Esophagus squamous epithelium (tissue), 5 donors: ENCODE results near the gene LOX. TPM values are rescaled to one million over a fixed set of nuclear protein-coding genes. Genes with fewer than 3 reads are reported as not detected.

Experiments used
- DNase-seq: peaks from one replicate; lab custom pipeline; 2025; lab: John Stamatoyannopoulos, UW
- H3K27ac ChIP-seq, 4 donors: fragments of 200-600 bp; sonication (generic); one replicate each; pipeline ENCODE4 v1.5.1; 2016 to 2019; ENCODE audit warnings: mild to moderate bottlenecking in 1 of 4
- H3K27me3 ChIP-seq, 4 donors: fragments of 200-600 bp; sonication (generic); 1 replicate in 3 of 4; 2 replicates in 1 of 4; pipeline versions ENCODE4 v1.5.1 to v1.6.0; 2017 to 2021; ENCODE audit warnings: antibody characterized with exemption in 1 of 4
- H3K36me3 ChIP-seq, 3 donors: fragments of 200-600 bp; sonication (generic); one replicate each; pipeline ENCODE4 v1.5.1; 2016 to 2019
- H3K4me1 ChIP-seq, 3 donors: fragments of 200-600 bp; sonication (generic); one replicate each; pipeline ENCODE4 v1.5.1; 2017 to 2019
- H3K4me3 ChIP-seq, 4 donors: fragments of 200-600 bp; sonication (generic); 1 replicate in 3 of 4; 2 replicates in 1 of 4; pipeline ENCODE4 v1.5.1; 2016 to 2019; ENCODE audit warnings: mild to moderate bottlenecking in 2 of 4, moderate library complexity in 1 of 4
- H3K9me3 ChIP-seq, 3 donors: fragments of 200-600 bp; sonication (generic); one replicate each; pipeline ENCODE4 v1.5.1; 2016 to 2019
- CTCF ChIP-seq, 6 experiments: fragments of 450-650 bp in 4 of 6; fragments of 200-600 bp in 2 of 6; sonication (generic) in 2 of 6; IDR thresholded peaks; one replicate each; pipeline ENCODE4 v1.5.1; 2016 to 2019; ENCODE audit warnings: antibody characterized with exemption in 6 of 6, mild to moderate bottlenecking in 4 of 6, moderate library complexity in 4 of 6
- POLR2A ChIP-seq, 4 donors: fragments of 450-650 bp; IDR thresholded peaks; one replicate each; pipeline ENCODE4 v1.6.1; 2017; ENCODE audit warnings: antibody characterized with exemption in 4 of 4, mild to moderate bottlenecking in 4 of 4, moderate library complexity in 3 of 4
- WGBS, 2 donors: methylation state at CpG; one replicate each; pipeline ENCODE4 v1.1.5; 2018; 5-methylcytosine and 5-hydroxymethylcytosine counted together
- intact Hi-C: fragments of 100-400 bp; cut with DNase I; formaldehyde crosslinking; loops from one replicate; pipeline ENCODE4 v1.15.0; 2022
- total RNA-seq, 4 donors: library from RNA; depleted of rRNA; stranded (reverse); fragments of >200 nt; gene quantifications; one replicate each; pipeline ENCODE4 v1.1.0, GENCODE V29; 2016
- donor health status: DM: yes; HTN: yes; CAD: no.

LOX gene
- total RNA-seq, 4 donors from 2014 or later = 1.4 to 9.9 (median 6.6) TPM

DNA sequence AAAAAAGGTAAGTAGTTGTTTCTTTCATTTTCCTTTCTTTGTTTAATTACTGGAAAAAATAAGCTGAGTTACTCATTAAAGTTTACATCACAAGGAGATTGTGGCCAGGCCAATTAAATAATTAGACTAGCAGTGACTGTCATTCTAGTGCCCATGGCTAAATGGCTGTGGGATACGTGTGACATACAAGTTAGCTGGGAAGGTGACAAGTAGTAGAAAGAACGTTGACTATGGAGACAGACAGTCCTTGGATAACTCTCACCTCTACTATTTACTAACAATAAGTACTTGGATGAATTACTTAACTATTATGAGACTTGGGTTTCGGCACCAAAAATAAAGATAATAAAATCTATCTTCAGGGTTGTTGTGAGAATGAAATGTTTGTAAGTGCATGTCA is 7.0 kb upstream of the LOX start:
- no peaks in the 10 kb centered on the region for H3K27me3 ChIP-seq
- intact Hi-C loops = no loop called here
- no peak overlapping the region for H3K4me3 ChIP-seq
- TF ChIP-seq POLR2A (IDR thresholded peaks at IDR 0.05) = no peak
- no peak for TF ChIP-seq CTCF (IDR thresholded peaks at IDR 0.05)
- no peaks in the 10 kb centered on the region for H3K9me3 ChIP-seq
- no peak overlapping the region for H3K27ac ChIP-seq
- DNase-seq = no peak
- H3K4me1 ChIP-seq = no peaks in the 10 kb centered on the region
- no peaks in the 10 kb centered on the region for H3K36me3 ChIP-seq
- 68 to 71% methylated on average over 3 of the region's 3 CpGs for WGBS, 2 donors

DNA sequence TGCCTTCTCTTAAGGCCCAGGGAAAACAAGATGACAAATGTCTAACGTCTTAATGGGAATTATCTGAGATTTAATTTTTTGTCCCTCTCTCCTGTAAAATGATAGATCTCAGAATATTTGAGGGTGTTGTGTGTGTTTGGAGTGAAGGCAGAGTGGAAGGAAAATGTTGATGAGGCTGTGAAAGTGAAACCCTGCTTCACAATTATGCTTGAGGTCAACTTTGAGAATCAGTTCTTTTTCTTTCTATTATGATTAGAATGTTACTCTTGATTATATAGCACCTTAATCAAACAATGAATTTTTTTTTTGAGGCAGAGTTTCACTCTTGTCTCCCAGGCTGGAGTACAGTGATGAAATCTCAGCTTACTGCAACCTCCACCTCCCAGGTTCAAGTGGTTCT is 5.5 kb upstream of the LOX start:
- peaks cover 0 to under 1% (median 0%) of the 10 kb centered on the region in 4 donors for H3K27me3 ChIP-seq
- no peak for DNase-seq
- H3K9me3 ChIP-seq = no peaks in the 10 kb centered on the region
- intact Hi-C loops = no loop called here
- H3K36me3 ChIP-seq = no peaks in the 10 kb centered on the region
- H3K27ac ChIP-seq = no peak overlapping the region
- peaks cover 0 to 4% (median 4%) of the 10 kb centered on the region in 3 donors for H3K4me1 ChIP-seq
- no peak overlapping the region for H3K4me3 ChIP-seq
- WGBS, 2 donors = 68 to 69% methylated on average over 1 of the region's 1 CpG
- TF ChIP-seq POLR2A (IDR thresholded peaks at IDR 0.05) (no peak), CTCF (IDR thresholded peaks at IDR 0.05) (no peak)

DNA sequence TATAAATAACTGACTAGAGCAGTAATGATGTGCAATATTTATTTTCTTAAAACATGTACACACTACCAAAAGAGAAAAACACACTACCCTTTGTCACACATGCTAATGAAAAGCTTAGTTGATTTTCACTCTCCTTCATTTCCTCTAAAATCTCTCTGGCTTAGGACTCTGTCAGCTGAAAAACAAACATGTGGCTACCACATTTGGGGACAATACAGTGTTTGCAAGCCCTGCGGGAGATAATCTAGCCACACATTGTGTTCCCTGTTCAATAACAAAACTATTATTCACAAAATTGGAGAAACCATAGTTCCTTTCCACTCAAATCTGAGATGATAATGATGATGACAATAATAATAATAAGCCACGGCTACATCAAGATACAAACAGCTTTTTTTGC is 3.5 kb upstream of the LOX start:
- intact Hi-C loops = no loop called here
- no peak for DNase-seq
- WGBS, 2 donors = 82 to 94% methylated on average over 2 of the region's 2 CpGs
- no peak overlapping the region for H3K27ac ChIP-seq
- H3K27me3 ChIP-seq = peaks cover 0 to 20% (median 0%) of the 10 kb centered on the region in 4 donors
- no peak overlapping the region for H3K4me3 ChIP-seq
- TF ChIP-seq CTCF (IDR thresholded peaks at IDR 0.05) (no peak), POLR2A (IDR thresholded peaks at IDR 0.05) (no peak)
- peaks cover 0 to 24% (median 6%) of the 10 kb centered on the region in 3 donors for H3K4me1 ChIP-seq
- no peaks in the 10 kb centered on the region for H3K9me3 ChIP-seq
- no peaks in the 10 kb centered on the region for H3K36me3 ChIP-seq

GRCh38 chr5:122077366-122078115 is 518 bp downstream of the LOX start:
- intact Hi-C loops = no loop called here
- Histone ChIP-seq H3K27ac (peak overlapping the region; percentile 19 to 80 (median 54)), H3K36me3 (peaks cover 0 to 15% (median 0%) of the 10 kb centered on the region in 3 donors), H3K27me3 (peaks cover 0 to 20% (median 0%) of the 10 kb centered on the region in 4 donors), H3K9me3 (no peaks in the 10 kb centered on the region), H3K4me1 (peaks cover 0 to 30% (median 6%) of the 10 kb centered on the region in 3 donors), H3K4me3 (peak overlapping the region; percentile 50 to 74 (median 54))
- DNase-seq = no peak
- TF ChIP-seq CTCF (IDR thresholded peaks at IDR 0.05) (no peak), POLR2A (IDR thresholded peaks at IDR 0.05) (no peak)
- 0% methylated on average over 9 to 12 of the region's 78 CpGs for WGBS, 2 donors

GRCh38 chr5:122076669-122077365 is 1.2 kb downstream of the LOX start:
- no peak for DNase-seq
- TF ChIP-seq CTCF (IDR thresholded peaks at IDR 0.05) = peak; percentile 30 to 82 (median 61)
- TF ChIP-seq POLR2A (IDR thresholded peaks at IDR 0.05) = no peak
- WGBS, 2 donors = 1 to 5% methylated on average over 7 to 29 of the region's 43 CpGs
- Histone ChIP-seq H3K36me3 (peaks cover 0 to 17% (median 0%) of the 10 kb centered on the region in 3 donors), H3K27me3 (peaks cover 0 to 20% (median 0%) of the 10 kb centered on the region in 4 donors), H3K27ac (peak overlapping the region; percentile 19 to 80 (median 54)), H3K4me3 (peak overlapping the region; percentile 50 to 74 (median 54)), H3K4me1 (peaks cover 0 to 35% (median 6%) of the 10 kb centered on the region in 3 donors), H3K9me3 (no peaks in the 10 kb centered on the region)
- intact Hi-C loops = no loop called here
